Stimulated activated naive CD4-positive, alpha-beta T cell (primary cell): ENCODE measurements around the gene KRTAP10-5.
"Not testable (repeated sequence)": the region's sequence is repeated elsewhere in the genome, so short reads cannot be mapped to it uniquely, and the experiment has no call there.

ENCODE experiments used
- DNase-seq, 6 experiments: peaks; one replicate each; lab custom pipeline; 2025; lab: John Stamatoyannopoulos, UW

KRTAP10-5 gene

GRCh38 chr21:44571844-44572782, 8.3 kb downstream of the KRTAP10-5 start:
- no peak for DNase-seq

GRCh38 chr21:44571296-44571695, 9.1 kb downstream of the KRTAP10-5 start:
- DNase-seq: no peak

- DNase-seq: no peak
Measured at GRCh38 chr21:44569861-44570517, 10.4 kb downstream of the KRTAP10-5 start.

GRCh38 chr21:44568667-44569556, 11.5 kb downstream of the KRTAP10-5 start:
- DNase-seq: no peak

- DNase-seq: no peak
Measured at GRCh38 chr21:44568261-44568660, 12.1 kb downstream of the KRTAP10-5 start.

- no peak for DNase-seq
Measured at GRCh38 chr21:44567481-44568171, 12.8 kb downstream of the KRTAP10-5 start.

GRCh38 chr21:44566403-44566802, 14.0 kb downstream of the KRTAP10-5 start:
- no peak for DNase-seq

- no peak for DNase-seq
Measured at GRCh38 chr21:44564886-44565598, 15.4 kb downstream of the KRTAP10-5 start.

GRCh38 chr21:44564099-44564498, 16.3 kb downstream of the KRTAP10-5 start:
- DNase-seq: no peak

- DNase-seq: no peak
Measured at GRCh38 chr21:44558695-44559094, 21.7 kb downstream of the KRTAP10-5 start, which contains the start of gene KRTAP10-3. KRTAP10-3 (minus strand) TSS chr21:44558795; CDS start chr21:44558715, 80 bp downstream.

GRCh38 chr21:44558329-44558675, 22.1 kb downstream of the KRTAP10-5 start:
- DNase-seq: not testable (repeated sequence)

- DNase-seq: no peak
Measured at GRCh38 chr21:44557491-44558328, 22.7 kb downstream of the KRTAP10-5 start.

GRCh38 chr21:44556879-44557278, 23.5 kb downstream of the KRTAP10-5 start:
- DNase-seq: no peak

- DNase-seq: no peak
Measured at GRCh38 chr21:44555200-44555875, 25.1 kb downstream of the KRTAP10-5 start.

- no peak for DNase-seq
Measured at GRCh38 chr21:44552681-44553080, 27.7 kb downstream of the KRTAP10-5 start.

- no peak for DNase-seq
Measured at GRCh38 chr21:44552136-44552535, 28.3 kb downstream of the KRTAP10-5 start.

GRCh38 chr21:44551340-44551961, 29.0 kb downstream of the KRTAP10-5 start, which contains the start of gene KRTAP10-2:
KRTAP10-2 (minus strand) TSS chr21:44551505; CDS start chr21:44551458, 47 bp downstream.
- no peak for DNase-seq

- DNase-seq: no peak
Measured at GRCh38 chr21:44550807-44551206, 29.6 kb downstream of the KRTAP10-5 start.

GRCh38 chr21:44550285-44550684, 30.1 kb downstream of the KRTAP10-5 start:
- DNase-seq: not testable (repeated sequence)
